SK-N-SH (cell line): ENCODE results near the gene DDX46. TPM values are rescaled to one million over a fixed set of nuclear protein-coding genes. Genes with fewer than 3 reads are reported as not detected.

Experiments
- CTCF ChIA-PET: fragments of 300-600, 350-600 bp; formaldehyde crosslinking; extraction: SDS; loops from one replicate; lab custom pipeline; 2021; lab: Yijun Ruan, JAX
- POLR2A ChIA-PET: fragments of 350-600 bp; sonication (Branson Sonifier 250); formaldehyde crosslinking; extraction: SDS; loops from one replicate; lab custom pipeline; 2020; ENCODE audit warnings: antibody characterized with exemption, inconsistent platforms; lab: Yijun Ruan, JAX
- DNase-seq: peaks from one replicate; pipeline ENCODE4 v3.0.0; 2012
- H2AFZ ChIP-seq: fragments of 200-600 bp; sonication (generic); 2 replicates; pipeline ENCODE4 v1.8.1; 2016; ENCODE audit warnings: antibody characterized with exemption, mild to moderate bottlenecking, low read depth
- H3F3A ChIP-seq: fragments of 200-600 bp; sonication (generic); replicated peaks from 2 replicates; pipeline ENCODE3; 2016; ENCODE audit warnings: antibody characterized with exemption, mild to moderate bottlenecking; ENCODE audit not compliant: insufficient read depth
- H3K27ac ChIP-seq, 2 experiments: fragments of 200-500 bp in 1 of 2; fragments of 200-600 bp in 1 of 2; sonication (Bioruptor generic) in 1 of 2; sonication (generic), shearing (Covaris generic) in 1 of 2; 2 replicates each; pipeline versions ENCODE4 v1.5.1 to v1.6.1; 2014 to 2016; ENCODE audit warnings: low read depth in 2 of 2, inconsistent platforms in 1 of 2, low read length in 1 of 2, mild to moderate bottlenecking in 1 of 2, mixed read lengths in 1 of 2
- H3K27me3 ChIP-seq: fragments of 200-600 bp; sonication (generic), shearing (Covaris generic); 2 replicates; pipeline ENCODE4 v1.6.1; 2016; ENCODE audit warnings: mixed run types; ENCODE audit not compliant: insufficient read depth
- H3K36me3 ChIP-seq, 2 experiments: fragments of 200-500 bp in 1 of 2; fragments of 200-600 bp in 1 of 2; sonication (Bioruptor generic) in 1 of 2; sonication (generic) in 1 of 2; replicated peaks in 1 of 2; 2 replicates each; pipeline versions ENCODE3 to v1.5.1; 2014 to 2016; ENCODE audit warnings: low read length in 1 of 2, mild to moderate bottlenecking in 1 of 2; ENCODE audit not compliant: insufficient read depth in 2 of 2, control insufficient read depth in 1 of 2
- H3K4me1 ChIP-seq, 2 experiments: fragments of 200-500 bp in 1 of 2; fragments of 200-600 bp in 1 of 2; sonication (Bioruptor generic) in 1 of 2; sonication (generic), shearing (Covaris generic) in 1 of 2; 2 replicates each; pipeline versions ENCODE4 v1.5.1 to v1.6.1; 2014 to 2016; ENCODE audit warnings: low read depth in 1 of 2, low read length in 1 of 2, mixed run types in 1 of 2; ENCODE audit not compliant: insufficient read depth in 2 of 2, control insufficient read depth in 1 of 2
- H3K4me2 ChIP-seq: fragments of 200-600 bp; sonication (generic), shearing (Covaris generic); 2 replicates; pipeline ENCODE4 v1.6.1; 2017; ENCODE audit warnings: mixed run types
- H3K4me3 ChIP-seq, 2 experiments: fragments of 200-500 bp in 1 of 2; fragments of 200-600 bp in 1 of 2; sonication (Bioruptor generic) in 1 of 2; sonication (generic), shearing (Covaris generic) in 1 of 2; 2 replicates each; pipeline versions ENCODE4 v1.5.1 to v1.8.1; 2014 to 2016; ENCODE audit warnings: low read depth in 2 of 2, inconsistent platforms in 1 of 2, low read length in 1 of 2, mild to moderate bottlenecking in 1 of 2, mixed read lengths in 1 of 2, moderate library complexity in 1 of 2
- H3K79me2 ChIP-seq: fragments of 200-600 bp; sonication (generic); 2 replicates; pipeline ENCODE4 v1.8.1; 2017; ENCODE audit warnings: mild to moderate bottlenecking; ENCODE audit not compliant: insufficient read depth
- H3K9ac ChIP-seq: fragments of 200-600 bp; sonication (generic); 2 replicates; pipeline ENCODE4 v1.6.1; 2017; ENCODE audit warnings: mixed run types
- H3K9me2 ChIP-seq: fragments of 200-600 bp; sonication (generic); 2 replicates; pipeline ENCODE4 v1.6.1; 2017; ENCODE audit warnings: mixed run types
- H3K9me3 ChIP-seq: fragments of 200-600 bp; sonication (generic); 2 replicates; pipeline ENCODE4 v1.6.1; 2017; ENCODE audit warnings: mixed run types, mild to moderate bottlenecking, moderate library complexity
- H4K20me1 ChIP-seq: fragments of 200-600 bp; sonication (generic); 2 replicates; pipeline ENCODE4 v1.6.1; 2017; ENCODE audit warnings: mild to moderate bottlenecking, mixed run types; ENCODE audit not compliant: insufficient read depth
- CHD2 ChIP-seq: fragments of 150-350 bp; IDR thresholded peaks from 2 replicates; pipeline ENCODE4 v1.6.1; 2018; ENCODE audit warnings: low read length; ENCODE audit not compliant: partially characterized antibody
- ELF1 ChIP-seq: IDR thresholded peaks from 2 replicates; pipeline ENCODE4 v1.4.0; 2012
- FOXJ3 ChIP-seq: sonication (generic); formaldehyde crosslinking; IDR thresholded peaks from 2 replicates; pipeline ENCODE4 v1.5.1; 2020; ENCODE audit warnings: mild to moderate bottlenecking, missing genetic modification reagents
- FOXM1 ChIP-seq: IDR thresholded peaks from 2 replicates; pipeline ENCODE4 v1.4.0; 2012; ENCODE audit warnings: low read depth, mild to moderate bottlenecking
- GABPA ChIP-seq: IDR thresholded peaks from 2 replicates; pipeline ENCODE4 v1.4.0; 2012; ENCODE audit warnings: low read depth, mild to moderate bottlenecking
- GATA2 ChIP-seq: sonication (generic); formaldehyde crosslinking; IDR thresholded peaks from 2 replicates; pipeline ENCODE4 v1.5.0; 2020; ENCODE audit warnings: mild to moderate bottlenecking, missing genetic modification reagents
- JUND ChIP-seq: IDR thresholded peaks from 2 replicates; pipeline ENCODE4 v1.4.0; 2012
- MEF2A ChIP-seq: IDR thresholded peaks from 2 replicates; pipeline ENCODE4 v1.4.0; 2012; ENCODE audit warnings: low read depth, borderline replicate concordance
- MXI1 ChIP-seq: IDR thresholded peaks from 2 replicates; pipeline ENCODE4 v1.6.1; 2012; ENCODE audit warnings: mild to moderate bottlenecking, low read depth, low read length, improper control_type of control experiment
- NFIC ChIP-seq: IDR thresholded peaks from 2 replicates; pipeline ENCODE4 v1.4.0; 2012; ENCODE audit warnings: borderline replicate concordance
- NRF1 ChIP-seq: IDR thresholded peaks from 2 replicates; pipeline ENCODE4 v1.6.1; 2012; ENCODE audit warnings: low read depth, mild to moderate bottlenecking, low read length
- RAD21 ChIP-seq: IDR thresholded peaks from 2 replicates; pipeline ENCODE4 v1.6.1; 2012; ENCODE audit warnings: mild to moderate bottlenecking, low read length
- RCOR1 ChIP-seq: fragments of 150-350 bp; IDR thresholded peaks from 2 replicates; pipeline ENCODE4 v1.6.1; 2017; ENCODE audit warnings: antibody characterized with exemption, low read length
- RFX5 ChIP-seq: IDR thresholded peaks from 2 replicates; pipeline ENCODE4 v1.6.1; 2012; ENCODE audit warnings: mild to moderate bottlenecking, improper control_type of control experiment, low read length
- RXRA ChIP-seq: IDR thresholded peaks from 2 replicates; pipeline ENCODE4 v1.4.0; 2012; ENCODE audit warnings: low read depth, mild to moderate bottlenecking, borderline replicate concordance
- SMC3 ChIP-seq: IDR thresholded peaks from 2 replicates; pipeline ENCODE4 v1.6.1; 2012; ENCODE audit warnings: low read depth, low read length, improper control_type of control experiment
- TCF12 ChIP-seq: IDR thresholded peaks from 2 replicates; pipeline ENCODE4 v1.4.0; 2012
- YY1 ChIP-seq: IDR thresholded peaks from 2 replicates; pipeline ENCODE4 v1.4.0; 2012; ENCODE audit warnings: low read depth, mild to moderate bottlenecking
- WGBS: methylation state at CpG from one replicate; pipeline ENCODE4 v1.1.6; 2017; ENCODE audit warnings: low lambda C conversion rate; 5-methylcytosine and 5-hydroxymethylcytosine counted together
- polyA plus RNA-seq, 3 experiments: library from polyadenylated mRNA; depleted of rRNA; stranded (reverse); fragments of >200 nt; gene quantifications; 2 replicates each; pipeline ENCODE4 v1.2.3, GENCODE V29; 2012
- TF ChIP-seq, protein P1 (sequence below): IDR thresholded peaks from 2 replicates; pipeline ENCODE4 v1.4.0; 2012; ENCODE audit warnings: low read depth, borderline replicate concordance
- TF ChIP-seq, protein P2 (sequence below): fragments of 150-350 bp; IDR thresholded peaks from 2 replicates; pipeline ENCODE4 v1.6.1; 2016; ENCODE audit warnings: mild to moderate bottlenecking, low read depth, low read length
- TF ChIP-seq, protein P3 (sequence below): IDR thresholded peaks from 2 replicates; pipeline ENCODE4 v1.4.0; 2012; ENCODE audit warnings: low read depth
- TF ChIP-seq, protein P4 (sequence below): fragments of 150-350 bp; IDR thresholded peaks from 2 replicates; pipeline ENCODE4 v1.6.1; 2017; ENCODE audit warnings: antibody characterized with exemption, low read length, low read depth, borderline replicate concordance

DDX46 gene
- polyA plus RNA-seq, 1 of the 3 experiments (the other 2 are of a cell fraction) = 20.3 TPM

DNA sequence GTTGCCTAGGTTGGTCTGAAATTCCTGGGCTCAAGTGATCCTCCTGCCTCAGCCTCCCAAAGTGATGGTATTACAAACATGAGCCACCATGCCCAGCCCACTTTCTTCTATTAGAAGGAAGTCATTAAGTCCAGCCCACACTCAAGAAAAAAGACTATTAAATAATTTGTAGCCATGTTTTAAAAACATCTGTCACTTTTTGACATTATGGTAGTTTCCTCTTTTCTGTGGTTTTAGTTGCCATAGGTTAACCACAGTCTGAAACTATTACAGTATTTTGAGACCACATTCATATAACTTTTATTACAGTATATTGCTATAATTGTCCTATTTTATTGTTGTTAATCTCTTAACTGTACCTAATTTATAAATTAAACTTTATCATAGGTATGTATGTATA, 55.2 kb downstream of the DDX46 start (continued):
- TF ChIP-seq, protein P1, sequence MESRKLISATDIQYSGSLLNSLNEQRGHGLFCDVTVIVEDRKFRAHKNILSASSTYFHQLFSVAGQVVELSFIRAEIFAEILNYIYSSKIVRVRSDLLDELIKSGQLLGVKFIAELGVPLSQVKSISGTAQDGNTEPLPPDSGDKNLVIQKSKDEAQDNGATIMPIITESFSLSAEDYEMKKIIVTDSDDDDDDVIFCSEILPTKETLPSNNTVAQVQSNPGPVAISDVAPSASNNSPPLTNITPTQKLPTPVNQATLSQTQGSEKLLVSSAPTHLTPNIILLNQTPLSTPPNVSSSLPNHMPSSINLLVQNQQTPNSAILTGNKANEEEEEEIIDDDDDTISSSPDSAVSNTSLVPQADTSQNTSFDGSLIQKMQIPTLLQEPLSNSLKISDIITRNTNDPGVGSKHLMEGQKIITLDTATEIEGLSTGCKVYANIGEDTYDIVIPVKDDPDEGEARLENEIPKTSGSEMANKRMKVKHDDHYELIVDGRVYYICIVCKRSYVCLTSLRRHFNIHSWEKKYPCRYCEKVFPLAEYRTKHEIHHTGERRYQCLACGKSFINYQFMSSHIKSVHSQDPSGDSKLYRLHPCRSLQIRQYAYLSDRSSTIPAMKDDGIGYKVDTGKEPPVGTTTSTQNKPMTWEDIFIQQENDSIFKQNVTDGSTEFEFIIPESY = no peak
- no peak for TF ChIP-seq RAD21
- no peak for TF ChIP-seq JUND
- no peak for TF ChIP-seq MXI1
- TF ChIP-seq TCF12 = no peak
- TF ChIP-seq FOXJ3 (CRISPR knock-in tag) = no peak
- TF ChIP-seq RXRA = no peak
- TF ChIP-seq GABPA = no peak
- TF ChIP-seq, protein P2, sequence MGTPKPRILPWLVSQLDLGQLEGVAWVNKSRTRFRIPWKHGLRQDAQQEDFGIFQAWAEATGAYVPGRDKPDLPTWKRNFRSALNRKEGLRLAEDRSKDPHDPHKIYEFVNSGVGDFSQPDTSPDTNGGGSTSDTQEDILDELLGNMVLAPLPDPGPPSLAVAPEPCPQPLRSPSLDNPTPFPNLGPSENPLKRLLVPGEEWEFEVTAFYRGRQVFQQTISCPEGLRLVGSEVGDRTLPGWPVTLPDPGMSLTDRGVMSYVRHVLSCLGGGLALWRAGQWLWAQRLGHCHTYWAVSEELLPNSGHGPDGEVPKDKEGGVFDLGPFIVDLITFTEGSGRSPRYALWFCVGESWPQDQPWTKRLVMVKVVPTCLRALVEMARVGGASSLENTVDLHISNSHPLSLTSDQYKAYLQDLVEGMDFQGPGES = no peak
- no peak for TF ChIP-seq FOXM1

DNA sequence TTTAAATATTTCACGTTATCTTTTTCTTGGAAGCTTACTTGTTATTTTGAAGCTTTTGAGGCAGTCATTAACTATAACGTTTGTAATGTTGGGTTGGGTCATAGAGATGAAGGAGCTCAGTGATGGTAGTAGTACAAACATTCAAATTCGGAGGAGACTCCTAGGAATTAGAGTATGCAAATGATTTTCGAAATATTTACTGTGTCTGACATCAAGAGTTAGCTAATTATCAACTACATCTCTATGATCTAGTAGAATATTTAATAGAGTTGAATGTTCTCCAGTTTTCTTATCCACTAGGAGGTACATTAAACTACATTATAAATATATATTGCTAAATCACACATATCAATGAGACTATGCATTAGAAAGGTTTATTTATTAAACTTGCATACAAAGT, 58.4 kb downstream of the DDX46 start:
- POLR2A ChIA-PET = no interaction called here
- H3K9me3 ChIP-seq = no peaks in the 10 kb centered on the region
- H3K9me2 ChIP-seq = no peaks in the 10 kb centered on the region
- no peaks in the 10 kb centered on the region for H3K27me3 ChIP-seq
- CTCF ChIA-PET = interaction anchor here (0.9 kb wide), 1 partner anchor 59 kb away, joined by 3 read pairs; the partner anchor contains the start of gene DDX46
- peaks cover 53 to 85% of the 10 kb centered on the region in 2 experiments for H3K36me3 ChIP-seq
- TF ChIP-seq, protein P3, sequence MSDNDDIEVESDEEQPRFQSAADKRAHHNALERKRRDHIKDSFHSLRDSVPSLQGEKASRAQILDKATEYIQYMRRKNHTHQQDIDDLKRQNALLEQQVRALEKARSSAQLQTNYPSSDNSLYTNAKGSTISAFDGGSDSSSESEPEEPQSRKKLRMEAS = no peak
- TF ChIP-seq TCF12 = no peak
- no peak for TF ChIP-seq YY1
- no peak for TF ChIP-seq MEF2A
- TF ChIP-seq NRF1 = no peak
- TF ChIP-seq JUND = no peak
- TF ChIP-seq GATA2 (CRISPR knock-in tag) = no peak
- TF ChIP-seq CHD2 = no peak
- TF ChIP-seq, protein P4, sequence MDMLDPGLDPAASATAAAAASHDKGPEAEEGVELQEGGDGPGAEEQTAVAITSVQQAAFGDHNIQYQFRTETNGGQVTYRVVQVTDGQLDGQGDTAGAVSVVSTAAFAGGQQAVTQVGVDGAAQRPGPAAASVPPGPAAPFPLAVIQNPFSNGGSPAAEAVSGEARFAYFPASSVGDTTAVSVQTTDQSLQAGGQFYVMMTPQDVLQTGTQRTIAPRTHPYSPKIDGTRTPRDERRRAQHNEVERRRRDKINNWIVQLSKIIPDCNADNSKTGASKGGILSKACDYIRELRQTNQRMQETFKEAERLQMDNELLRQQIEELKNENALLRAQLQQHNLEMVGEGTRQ = no peak
- TF ChIP-seq FOXJ3 (CRISPR knock-in tag) = no peak
- TF ChIP-seq NFIC = no peak
- no peak for TF ChIP-seq RFX5
- TF ChIP-seq ELF1 = no peak
- no peak for TF ChIP-seq RCOR1
- no peak for TF ChIP-seq RXRA
- no peak for TF ChIP-seq SMC3
- no peaks in the 10 kb centered on the region for H4K20me1 ChIP-seq
- H3K9ac ChIP-seq = no peak overlapping the region
- H2AFZ ChIP-seq = no peak overlapping the region
- DNase-seq = no peak
- H3K4me2 ChIP-seq = no peak overlapping the region
- no peaks in the 10 kb centered on the region for H3K79me2 ChIP-seq
- H3K4me3 ChIP-seq = no peak overlapping the region
- WGBS = 83% methylated on average over 4 of the region's 4 CpGs
- no peak overlapping the region for H3K27ac ChIP-seq
- no peaks in the 10 kb centered on the region for H3K4me1 ChIP-seq
- H3F3A ChIP-seq = no peaks in the 10 kb centered on the region
